Gastrocnemius medialis (tissue), 4 donors: ENCODE results near the gene MYLK2.

Experiments used
- POLR2A ChIP-seq, 2 donors: fragments of 450-650 bp; IDR thresholded peaks; one replicate each; pipeline ENCODE4 v1.6.1; 2017; ENCODE audit warnings: antibody characterized with exemption in 2 of 2, mild to moderate bottlenecking in 2 of 2, moderate library complexity in 2 of 2
- TF ChIP-seq, protein P1 (sequence below), 5 experiments: fragments of 450-650 bp in 3 of 5; fragments of 200-600 bp in 2 of 5; sonication (generic) in 2 of 5; IDR thresholded peaks in 4 of 5; conservative IDR thresholded peaks in 1 of 5; 1 replicate in 4 of 5; 2 replicates in 1 of 5; pipeline ENCODE4 v1.5.1; 2016 to 2019; ENCODE audit warnings: antibody characterized with exemption in 5 of 5, mild to moderate bottlenecking in 3 of 5, moderate library complexity in 3 of 5

DNA sequence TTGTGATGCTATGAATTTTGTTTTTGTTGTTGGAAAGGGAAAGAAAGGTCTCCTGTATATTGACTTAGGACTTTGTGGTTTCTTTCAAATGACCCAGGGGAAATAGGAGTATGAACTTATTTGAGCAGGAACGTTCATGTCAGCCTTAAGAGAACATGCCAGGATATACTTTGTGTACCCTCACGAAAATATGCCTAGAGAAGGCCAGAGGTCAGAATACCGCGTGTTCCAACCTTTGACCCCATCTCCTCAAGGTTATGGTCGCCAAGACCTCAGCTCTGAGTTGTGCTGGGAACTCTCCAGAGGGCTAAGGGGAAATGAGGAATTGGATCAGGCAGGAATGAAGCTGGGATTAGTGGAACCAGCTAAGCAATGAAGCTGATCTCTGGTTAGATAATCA lies 62.8 kb downstream of the MYLK2 start:
- TF ChIP-seq, protein P1, sequence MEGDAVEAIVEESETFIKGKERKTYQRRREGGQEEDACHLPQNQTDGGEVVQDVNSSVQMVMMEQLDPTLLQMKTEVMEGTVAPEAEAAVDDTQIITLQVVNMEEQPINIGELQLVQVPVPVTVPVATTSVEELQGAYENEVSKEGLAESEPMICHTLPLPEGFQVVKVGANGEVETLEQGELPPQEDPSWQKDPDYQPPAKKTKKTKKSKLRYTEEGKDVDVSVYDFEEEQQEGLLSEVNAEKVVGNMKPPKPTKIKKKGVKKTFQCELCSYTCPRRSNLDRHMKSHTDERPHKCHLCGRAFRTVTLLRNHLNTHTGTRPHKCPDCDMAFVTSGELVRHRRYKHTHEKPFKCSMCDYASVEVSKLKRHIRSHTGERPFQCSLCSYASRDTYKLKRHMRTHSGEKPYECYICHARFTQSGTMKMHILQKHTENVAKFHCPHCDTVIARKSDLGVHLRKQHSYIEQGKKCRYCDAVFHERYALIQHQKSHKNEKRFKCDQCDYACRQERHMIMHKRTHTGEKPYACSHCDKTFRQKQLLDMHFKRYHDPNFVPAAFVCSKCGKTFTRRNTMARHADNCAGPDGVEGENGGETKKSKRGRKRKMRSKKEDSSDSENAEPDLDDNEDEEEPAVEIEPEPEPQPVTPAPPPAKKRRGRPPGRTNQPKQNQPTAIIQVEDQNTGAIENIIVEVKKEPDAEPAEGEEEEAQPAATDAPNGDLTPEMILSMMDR (IDR thresholded peaks at IDR 0.05 in 4 of 5, conservative IDR thresholded peaks at IDR 0.05 in 1 of 5) = no peak
- TF ChIP-seq POLR2A (IDR thresholded peaks at IDR 0.05) = no peak
